HepG2 (cell line): ENCODE data around the gene CERT1. TPM values are rescaled to one million over a fixed set of nuclear protein-coding genes. Genes with fewer than 3 reads are reported as not detected.

Experiments used
- ATAC-seq: fragments of 200-7000 bp; cut with Tn5 transposase; 3 replicates; pipeline ENCODE4 v1.9.1; 2020; ENCODE audit warnings: mild to moderate bottlenecking, moderate library complexity
- BruUV-seq: library from RNA; stranded (reverse); fragments of 400-500 nt; replicated peaks from 2 replicates; lab custom pipeline; 2021; lab: Mats Ljungman, UMichigan
- CTCF ChIA-PET: fragments of 300-600 bp; formaldehyde crosslinking; extraction: SDS; loops from one replicate; lab custom pipeline; 2021; ENCODE audit warnings: low total read pairs, inconsistent platforms, low intra/inter-chr PET ratio; lab: Yijun Ruan, JAX
- POLR2A ChIA-PET: fragments of 350-600 bp; sonication (Branson Sonifier 250); formaldehyde crosslinking; loops from one replicate; lab custom pipeline; 2020; ENCODE audit warnings: antibody characterized with exemption, inconsistent platforms; lab: Yijun Ruan, JAX
- DNase-seq: peaks from one replicate; pipeline ENCODE4 v3.0.0-alpha.2; 2015; ENCODE audit warnings: low spot score
- FAIRE-seq: peaks from 3 replicates; lab custom pipeline; 2011; peaks lifted over from hg19 to GRCh38; lab: Jason Lieb, UNC
- H2AFZ ChIP-seq: one replicate; pipeline ENCODE4 v1.6.1; 2011; ENCODE audit warnings: low read length, inconsistent platforms
- H3K27ac ChIP-seq: fragments of 300-600 bp; 3 replicates; pipeline ENCODE4 v1.8.0; 2011; ENCODE audit warnings: mixed run types, mild to moderate bottlenecking, mixed read lengths, low read length, inconsistent platforms; ENCODE audit not compliant: insufficient read depth; ENCODE audit errors: extremely low read length
- H3K27me3 ChIP-seq, 2 experiments: fragments of 200-600 bp in 1 of 2; 2 replicates in 1 of 2; 3 replicates in 1 of 2; pipeline versions ENCODE4 v1.6.0 to v1.8.0; 2011; ENCODE audit warnings: low read length in 2 of 2, mild to moderate bottlenecking in 2 of 2, moderate library complexity in 2 of 2, inconsistent platforms in 1 of 2; ENCODE audit not compliant: insufficient read depth in 2 of 2, control insufficient read depth in 1 of 2
- H3K36me3 ChIP-seq, 2 experiments: fragments of 200-600 bp in 1 of 2; replicated peaks in 1 of 2; 2 replicates in 1 of 2; 3 replicates in 1 of 2; pipeline versions ENCODE4 v1.5.1 to v1.8.0; 2011; ENCODE audit warnings: low read length in 2 of 2, inconsistent platforms in 1 of 2; ENCODE audit not compliant: insufficient read depth in 2 of 2, control insufficient read depth in 1 of 2
- H3K4me1 ChIP-seq: 2 replicates; pipeline ENCODE4 v1.5.1; 2012; ENCODE audit warnings: low read length, inconsistent platforms; ENCODE audit not compliant: insufficient read depth
- H3K4me2 ChIP-seq: 2 replicates; pipeline ENCODE4 v1.6.0; 2011; ENCODE audit warnings: low read depth, low read length, inconsistent platforms
- H3K4me3 ChIP-seq, 3 experiments: fragments of 200-600 bp in 1 of 3; sonication (generic), shearing (Covaris generic) in 1 of 3; replicated peaks in 1 of 3; 2 replicates each; pipeline ENCODE4 v1.5.1; 2011 to 2016; ENCODE audit warnings: low read length in 3 of 3, inconsistent platforms in 2 of 3, low read depth in 2 of 3, mild to moderate bottlenecking in 2 of 3, control low read depth in 1 of 3, mixed read lengths in 1 of 3; ENCODE audit not compliant: insufficient read depth in 1 of 3
- H3K79me2 ChIP-seq: one replicate; pipeline ENCODE4 v1.6.1; 2011; ENCODE audit warnings: low read length, inconsistent platforms; ENCODE audit not compliant: insufficient read depth
- H3K9ac ChIP-seq: 2 replicates; pipeline ENCODE4 v1.6.0; 2011; ENCODE audit warnings: mild to moderate bottlenecking, low read depth, low read length, inconsistent platforms; ENCODE audit not compliant: insufficient read depth
- H3K9me3 ChIP-seq: 2 replicates; pipeline ENCODE4 v1.5.1; 2012; ENCODE audit warnings: mild to moderate bottlenecking, low read length
- H4K20me1 ChIP-seq: 2 replicates; pipeline ENCODE4 v1.6.0; 2011; ENCODE audit warnings: inconsistent platforms, mild to moderate bottlenecking, low read length, moderate library complexity; ENCODE audit not compliant: insufficient read depth
- DZIP1 ChIP-seq: sonication (generic); formaldehyde crosslinking; IDR thresholded peaks from 2 replicates; pipeline ENCODE4 v1.5.0; 2020; ENCODE audit warnings: mild to moderate bottlenecking, missing genetic modification reagents
- JDP2 ChIP-seq: sonication (generic); formaldehyde crosslinking; IDR thresholded peaks from 2 replicates; pipeline ENCODE4 v1.8.1; 2022; ENCODE audit warnings: missing genetic modification reagents, borderline replicate concordance
- PREB ChIP-seq: sonication (generic); formaldehyde crosslinking; IDR thresholded peaks from 2 replicates; pipeline ENCODE4 v1.4.0; 2020; ENCODE audit warnings: missing genetic modification reagents
- PRMT3 ChIP-seq: sonication (generic); formaldehyde crosslinking; IDR thresholded peaks from 2 replicates; pipeline ENCODE4 v1.8.1; 2022; ENCODE audit warnings: low read depth, mild to moderate bottlenecking, moderate library complexity, missing genetic modification reagents, borderline replicate concordance
- REST ChIP-seq, 2 experiments: IDR thresholded peaks; 2 replicates each; pipeline ENCODE4 v1.6.1; 2011 to 2012; ENCODE audit warnings: low read length in 2 of 2, borderline replicate concordance in 1 of 2, low read depth in 1 of 2, mild to moderate bottlenecking in 1 of 2, moderate library complexity in 1 of 2
- SSRP1 ChIP-seq: IDR thresholded peaks from 2 replicates; pipeline ENCODE4 v1.6.1; 2016; ENCODE audit warnings: control low read depth
- TARDBP ChIP-seq: sonication (generic); formaldehyde crosslinking; IDR thresholded peaks from 2 replicates; pipeline ENCODE4 v1.8.0; 2022; ENCODE audit warnings: mild to moderate bottlenecking, missing genetic modification reagents
- ZNF660 ChIP-seq: sonication (generic); formaldehyde crosslinking; IDR thresholded peaks from 2 replicates; pipeline ENCODE4 v1.5.1; 2020; ENCODE audit warnings: mild to moderate bottlenecking, low read depth, missing genetic modification reagents, borderline replicate concordance
- ZNF800 ChIP-seq: sonication (generic); formaldehyde crosslinking; IDR thresholded peaks from 2 replicates; pipeline ENCODE4 v1.4.0; 2020; ENCODE audit warnings: missing genetic modification reagents
- ZSCAN21 ChIP-seq: sonication (generic); formaldehyde crosslinking; IDR thresholded peaks from 2 replicates; pipeline ENCODE4 v1.8.0; 2022; ENCODE audit warnings: mild to moderate bottlenecking, missing genetic modification reagents, moderate library complexity, borderline replicate concordance
- WGBS: methylation state at CpG from one replicate; pipeline ENCODE4 v1.1.6; 2017; ENCODE audit warnings: low lambda C conversion rate; 5-methylcytosine and 5-hydroxymethylcytosine counted together
- in situ Hi-C: cut with HindIII; loops from 2 replicates; pipeline ENCODE4 v1.10.0; 2017; ENCODE audit warnings: low pct_unique_long_range_greater_than_20kb; ENCODE audit not compliant: extremely low pct_ligation_motif_present
- intact Hi-C: fragments of 100-400 bp; cut with micrococcal nuclease; formaldehyde crosslinking; loops from one replicate; pipeline ENCODE4 v1.10.0; 2022; ENCODE audit not compliant: unreplicated experiment
- polyA plus RNA-seq, 8 experiments: library from polyadenylated mRNA; depleted of rRNA in 3 of 8; stranded (reverse) in 7 of 8; unstranded in 1 of 8; fragments of >200 nt; fragmentation: Illumina TruSeq in 4 of 8; extraction: Trizol in 4 of 8; gene quantifications; 2 replicates each; pipeline versions ENCODE4 v1.2.1 to v1.2.3, GENCODE V29; 2011 to 2016; ENCODE audit warnings: low read depth in 4 of 8, missing spikeins in 1 of 8, mixed read lengths in 1 of 8; ENCODE audit not compliant: insufficient read depth in 1 of 8
- total RNA-seq, 5 experiments: library from RNA; depleted of rRNA; stranded (reverse); fragments of >200 nt; fragmentation: Illumina TruSeq; extraction: Trizol; gene quantifications; 2 replicates each; pipeline ENCODE4 v1.2.3, GENCODE V29; 2016; ENCODE audit warnings: low read depth in 1 of 5
- TF ChIP-seq, protein P1 (sequence below): sonication (generic); formaldehyde crosslinking; IDR thresholded peaks from 2 replicates; pipeline ENCODE4 v1.5.1; 2020; ENCODE audit warnings: mild to moderate bottlenecking, missing genetic modification reagents, moderate library complexity

Gene CERT1
- total and polyA plus RNA-seq, 2 of the 13 experiments (the other 11 are each of a cell fraction or from before 2014, with no cell fraction given) = 8.2 to 12.7 TPM

- Histone ChIP-seq H3K79me2 (no peaks in the 10 kb centered on the region), H3K9me3 (no peaks in the 10 kb centered on the region), H3K36me3 (peaks cover 8 to 15% of the 10 kb centered on the region in 2 experiments), H3K4me1 (no peaks in the 10 kb centered on the region), H3K4me2 (no peak overlapping the region), H3K9ac (no peak overlapping the region), H2AFZ (no peak overlapping the region), H3K4me3 (no peak overlapping the region), H4K20me1 (0 out of 2 replicates have a peak, but pooled peaks cover 3% of the 10 kb centered on the region), H3K27me3 (no peaks in the 10 kb centered on the region), H3K27ac (no peak overlapping the region)
- FAIRE-seq (no peak), ATAC-seq (peak; percentile 20), DNase-seq (no peak)
- TSS peak; percentile 2 for BruUV-seq
- WGBS = 87% methylated on average over 8 of the region's 8 CpGs
- CTCF ChIA-PET = no interaction called here
- intact Hi-C loops (no loop called here), in situ Hi-C loops (no loop called here)
- POLR2A ChIA-PET = interaction anchor here (1.2 kb wide), 1 partner anchor 27 kb away, joined by 3 read pairs; the partner anchor contains the start of gene HMGCR
- TF ChIP-seq PRMT3 (CRISPR knock-in tag) (0 out of 2 replicates have a peak, but pooled peaks have one; percentile 13), TARDBP (peak; percentile 35; the same call in 1 of the 2 replicates), ZNF800 (no peak), DZIP1 (CRISPR knock-in tag) (no peak), SSRP1 (CRISPR knock-in tag) (0 out of 2 replicates have a peak, but pooled peaks have one; percentile 26), JDP2 (no peak), PREB (CRISPR knock-in tag) (no peak), ZNF660 (CRISPR knock-in tag) (no peak), ZSCAN21 (no peak), REST (IDR thresholded peaks at IDR 0.05; ENCODE audit: borderline replicate concordance in 1 of 2, low read depth in 1 of 2, low read length in 2 of 2) (no peak)
- TF ChIP-seq, protein P1, sequence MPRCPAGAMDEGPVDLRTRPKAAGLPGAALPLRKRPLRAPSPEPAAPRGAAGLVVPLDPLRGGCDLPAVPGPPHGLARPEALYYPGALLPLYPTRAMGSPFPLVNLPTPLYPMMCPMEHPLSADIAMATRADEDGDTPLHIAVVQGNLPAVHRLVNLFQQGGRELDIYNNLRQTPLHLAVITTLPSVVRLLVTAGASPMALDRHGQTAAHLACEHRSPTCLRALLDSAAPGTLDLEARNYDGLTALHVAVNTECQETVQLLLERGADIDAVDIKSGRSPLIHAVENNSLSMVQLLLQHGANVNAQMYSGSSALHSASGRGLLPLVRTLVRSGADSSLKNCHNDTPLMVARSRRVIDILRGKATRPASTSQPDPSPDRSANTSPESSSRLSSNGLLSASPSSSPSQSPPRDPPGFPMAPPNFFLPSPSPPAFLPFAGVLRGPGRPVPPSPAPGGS (CRISPR knock-in tag) = no peak
Observed at GRCh38 chr5:75363726-75364495, 147.5 kb downstream of the CERT1 start.
